HepG2 (cell line): ENCODE results near the gene SCP2. TPM values are rescaled to one million over a fixed set of nuclear protein-coding genes. Genes with fewer than 3 reads are reported as not detected.

Source experiments
- ATAC-seq: fragments of 200-7000 bp; cut with Tn5 transposase; 3 replicates; pipeline ENCODE4 v1.9.1; 2020; ENCODE audit warnings: mild to moderate bottlenecking, moderate library complexity
- BruUV-seq: library from RNA; stranded (reverse); fragments of 400-500 nt; replicated peaks from 2 replicates; lab custom pipeline; 2021; lab: Mats Ljungman, UMichigan
- CTCF ChIA-PET: fragments of 300-600 bp; formaldehyde crosslinking; extraction: SDS; loops from one replicate; lab custom pipeline; 2021; ENCODE audit warnings: low total read pairs, inconsistent platforms, low intra/inter-chr PET ratio; lab: Yijun Ruan, JAX
- POLR2A ChIA-PET: fragments of 350-600 bp; sonication (Branson Sonifier 250); formaldehyde crosslinking; loops from one replicate; lab custom pipeline; 2020; ENCODE audit warnings: antibody characterized with exemption, inconsistent platforms; lab: Yijun Ruan, JAX
- DNase-seq: peaks from one replicate; pipeline ENCODE4 v3.0.0-alpha.2; 2015; ENCODE audit warnings: low spot score
- FAIRE-seq: peaks from 3 replicates; lab custom pipeline; 2011; peaks lifted over from hg19 to GRCh38; lab: Jason Lieb, UNC
- H2AFZ ChIP-seq: one replicate; pipeline ENCODE4 v1.6.1; 2011; ENCODE audit warnings: low read length, inconsistent platforms
- H3K27ac ChIP-seq: fragments of 300-600 bp; 3 replicates; pipeline ENCODE4 v1.8.0; 2011; ENCODE audit warnings: mixed run types, mild to moderate bottlenecking, mixed read lengths, low read length, inconsistent platforms; ENCODE audit not compliant: insufficient read depth; ENCODE audit errors: extremely low read length
- H3K27me3 ChIP-seq, 2 experiments: fragments of 200-600 bp in 1 of 2; 2 replicates in 1 of 2; 3 replicates in 1 of 2; pipeline versions ENCODE4 v1.6.0 to v1.8.0; 2011; ENCODE audit warnings: low read length in 2 of 2, mild to moderate bottlenecking in 2 of 2, moderate library complexity in 2 of 2, inconsistent platforms in 1 of 2; ENCODE audit not compliant: insufficient read depth in 2 of 2, control insufficient read depth in 1 of 2
- H3K36me3 ChIP-seq, 2 experiments: fragments of 200-600 bp in 1 of 2; replicated peaks in 1 of 2; 2 replicates in 1 of 2; 3 replicates in 1 of 2; pipeline versions ENCODE4 v1.5.1 to v1.8.0; 2011; ENCODE audit warnings: low read length in 2 of 2, inconsistent platforms in 1 of 2; ENCODE audit not compliant: insufficient read depth in 2 of 2, control insufficient read depth in 1 of 2
- H3K4me1 ChIP-seq: 2 replicates; pipeline ENCODE4 v1.5.1; 2012; ENCODE audit warnings: low read length, inconsistent platforms; ENCODE audit not compliant: insufficient read depth
- H3K4me2 ChIP-seq: 2 replicates; pipeline ENCODE4 v1.6.0; 2011; ENCODE audit warnings: low read depth, low read length, inconsistent platforms
- H3K4me3 ChIP-seq, 3 experiments: fragments of 200-600 bp in 1 of 3; sonication (generic), shearing (Covaris generic) in 1 of 3; replicated peaks in 1 of 3; 2 replicates each; pipeline ENCODE4 v1.5.1; 2011 to 2016; ENCODE audit warnings: low read length in 3 of 3, inconsistent platforms in 2 of 3, low read depth in 2 of 3, mild to moderate bottlenecking in 2 of 3, control low read depth in 1 of 3, mixed read lengths in 1 of 3; ENCODE audit not compliant: insufficient read depth in 1 of 3
- H3K79me2 ChIP-seq: one replicate; pipeline ENCODE4 v1.6.1; 2011; ENCODE audit warnings: low read length, inconsistent platforms; ENCODE audit not compliant: insufficient read depth
- H3K9ac ChIP-seq: 2 replicates; pipeline ENCODE4 v1.6.0; 2011; ENCODE audit warnings: mild to moderate bottlenecking, low read depth, low read length, inconsistent platforms; ENCODE audit not compliant: insufficient read depth
- H3K9me3 ChIP-seq: 2 replicates; pipeline ENCODE4 v1.5.1; 2012; ENCODE audit warnings: mild to moderate bottlenecking, low read length
- H4K20me1 ChIP-seq: 2 replicates; pipeline ENCODE4 v1.6.0; 2011; ENCODE audit warnings: inconsistent platforms, mild to moderate bottlenecking, low read length, moderate library complexity; ENCODE audit not compliant: insufficient read depth
- ELK4 ChIP-seq: sonication (generic); formaldehyde crosslinking; IDR thresholded peaks from 2 replicates; pipeline ENCODE4 v1.9.0; 2021; ENCODE audit warnings: missing genetic modification reagents, borderline replicate concordance
- HNRNPH1 ChIP-seq: fragments of 200-400 bp; formaldehyde crosslinking; optimal IDR thresholded peaks from 2 replicates; pipeline ENCODE3; 2017; ENCODE audit warnings: mild to moderate bottlenecking, low read depth, low read length
- ZNF101 ChIP-seq: sonication (generic); formaldehyde crosslinking; IDR thresholded peaks from 2 replicates; pipeline ENCODE4 v1.4.0; 2020; ENCODE audit warnings: mild to moderate bottlenecking, low read depth, missing genetic modification reagents, borderline replicate concordance
- ZNF567 ChIP-seq: sonication (generic); formaldehyde crosslinking; IDR thresholded peaks from 2 replicates; pipeline ENCODE4 v1.8.1; 2023; ENCODE audit warnings: mild to moderate bottlenecking, missing genetic modification reagents, borderline replicate concordance
- ZNF572 ChIP-seq: sonication (generic); formaldehyde crosslinking; IDR thresholded peaks from 2 replicates; pipeline ENCODE4 v1.5.1; 2020; ENCODE audit warnings: mild to moderate bottlenecking, missing genetic modification reagents
- WGBS: methylation state at CpG from one replicate; pipeline ENCODE4 v1.1.6; 2017; ENCODE audit warnings: low lambda C conversion rate; 5-methylcytosine and 5-hydroxymethylcytosine counted together
- in situ Hi-C: cut with HindIII; loops from 2 replicates; pipeline ENCODE4 v1.10.0; 2017; ENCODE audit warnings: low pct_unique_long_range_greater_than_20kb; ENCODE audit not compliant: extremely low pct_ligation_motif_present
- intact Hi-C: fragments of 100-400 bp; cut with micrococcal nuclease; formaldehyde crosslinking; loops from one replicate; pipeline ENCODE4 v1.10.0; 2022; ENCODE audit not compliant: unreplicated experiment
- polyA plus RNA-seq, 8 experiments: library from polyadenylated mRNA; depleted of rRNA in 3 of 8; stranded (reverse) in 7 of 8; unstranded in 1 of 8; fragments of >200 nt; fragmentation: Illumina TruSeq in 4 of 8; extraction: Trizol in 4 of 8; gene quantifications; 2 replicates each; pipeline versions ENCODE4 v1.2.1 to v1.2.3, GENCODE V29; 2011 to 2016; ENCODE audit warnings: low read depth in 4 of 8, missing spikeins in 1 of 8, mixed read lengths in 1 of 8; ENCODE audit not compliant: insufficient read depth in 1 of 8
- total RNA-seq, 5 experiments: library from RNA; depleted of rRNA; stranded (reverse); fragments of >200 nt; fragmentation: Illumina TruSeq; extraction: Trizol; gene quantifications; 2 replicates each; pipeline ENCODE4 v1.2.3, GENCODE V29; 2016; ENCODE audit warnings: low read depth in 1 of 5

Gene SCP2
- total and polyA plus RNA-seq, 2 of the 13 experiments (the other 11 are each of a cell fraction or from before 2014, with no cell fraction given): 59.0 to 133 TPM

- peaks cover 76% of the 10 kb centered on the region for H3K4me1 ChIP-seq
- H2AFZ ChIP-seq: no peak overlapping the region
- TF ChIP-seq ZNF572 (CRISPR knock-in tag): no peak
- no peak for TF ChIP-seq ELK4 (CRISPR knock-in tag)
- no peak for TF ChIP-seq HNRNPH1
- no peak for TF ChIP-seq ZNF101 (CRISPR knock-in tag)
- no peak for TF ChIP-seq ZNF567 (CRISPR knock-in tag)
- H3K79me2 ChIP-seq: no peaks in the 10 kb centered on the region
- H3K27me3 ChIP-seq: peaks cover 22 to 57% of the 10 kb centered on the region in 2 experiments
- H3K36me3 ChIP-seq: no peaks in the 10 kb centered on the region
- POLR2A ChIA-PET: no interaction called here
- peak; percentile 2; the same call in 1 of the 3 replicates for ATAC-seq
- in situ Hi-C loops: no loop called here
- no peak overlapping the region for H3K4me3 ChIP-seq
- H3K9me3 ChIP-seq: no peaks in the 10 kb centered on the region
- DNase-seq: no peak
- H4K20me1 ChIP-seq: no peaks in the 10 kb centered on the region
- H3K9ac ChIP-seq: no peak overlapping the region
- peak overlapping the region; percentile 82; the same call in 1 of the 2 replicates for H3K4me2 ChIP-seq
- intact Hi-C loops: loop anchor here (5.0 to 10.0 kb wide), 2 partner anchors 36 to 98 kb away; no protein-coding TSS in a partner anchor
- FAIRE-seq: no peak
- WGBS: 29% methylated on average over 2 of the region's 4 CpGs
- BruUV-seq: no TSS peak
- CTCF ChIA-PET: no interaction called here
- no peak overlapping the region for H3K27ac ChIP-seq
Measured at GRCh38 chr1:53086491-53087070, 159.5 kb downstream of the SCP2 start.
